Measurements from ENCODE around the gene RBM39.
"Not testable (repeated sequence)": the region's sequence is repeated elsewhere in the genome, so short reads cannot be mapped to it uniquely, and the experiment has no call there.

RBM39 gene

GRCh38 chr20:35724321-35725230 is 17.5 kb downstream of the RBM39 start:
- DNase-seq (ENCODE audit: low read depth) = no peak

GRCh38 chr20:35723652-35724320 is 18.3 kb downstream of the RBM39 start:
- not testable (repeated sequence) for DNase-seq (ENCODE audit: low read depth)

GRCh38 chr20:35723275-35723639 is 18.8 kb downstream of the RBM39 start:
- not testable (repeated sequence) for DNase-seq (ENCODE audit: low read depth)

DNA sequence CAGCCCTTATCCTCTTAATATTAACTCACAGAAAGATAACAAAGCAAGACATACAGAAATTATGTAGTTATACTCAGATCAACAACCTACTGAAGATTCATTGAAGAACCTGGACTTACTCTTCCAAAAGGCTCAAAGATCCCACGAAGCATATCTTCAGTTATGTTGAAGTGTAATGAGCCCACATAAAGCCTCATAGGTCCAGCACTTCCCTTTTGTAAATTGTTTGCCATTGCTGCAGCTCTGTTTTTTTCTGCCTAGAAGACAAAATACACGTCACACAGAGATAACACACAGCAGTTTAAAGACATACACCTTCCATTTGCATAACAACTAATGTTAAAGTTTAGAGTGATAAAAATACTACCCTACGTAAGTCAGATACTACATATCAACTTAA is 20.4 kb downstream of the RBM39 start:
- DNase-seq (ENCODE audit: low read depth) = no peak

- DNase-seq (ENCODE audit: low read depth) = no peak
Observed at GRCh38 chr20:35721219-35721618, 20.8 kb downstream of the RBM39 start.

DNA sequence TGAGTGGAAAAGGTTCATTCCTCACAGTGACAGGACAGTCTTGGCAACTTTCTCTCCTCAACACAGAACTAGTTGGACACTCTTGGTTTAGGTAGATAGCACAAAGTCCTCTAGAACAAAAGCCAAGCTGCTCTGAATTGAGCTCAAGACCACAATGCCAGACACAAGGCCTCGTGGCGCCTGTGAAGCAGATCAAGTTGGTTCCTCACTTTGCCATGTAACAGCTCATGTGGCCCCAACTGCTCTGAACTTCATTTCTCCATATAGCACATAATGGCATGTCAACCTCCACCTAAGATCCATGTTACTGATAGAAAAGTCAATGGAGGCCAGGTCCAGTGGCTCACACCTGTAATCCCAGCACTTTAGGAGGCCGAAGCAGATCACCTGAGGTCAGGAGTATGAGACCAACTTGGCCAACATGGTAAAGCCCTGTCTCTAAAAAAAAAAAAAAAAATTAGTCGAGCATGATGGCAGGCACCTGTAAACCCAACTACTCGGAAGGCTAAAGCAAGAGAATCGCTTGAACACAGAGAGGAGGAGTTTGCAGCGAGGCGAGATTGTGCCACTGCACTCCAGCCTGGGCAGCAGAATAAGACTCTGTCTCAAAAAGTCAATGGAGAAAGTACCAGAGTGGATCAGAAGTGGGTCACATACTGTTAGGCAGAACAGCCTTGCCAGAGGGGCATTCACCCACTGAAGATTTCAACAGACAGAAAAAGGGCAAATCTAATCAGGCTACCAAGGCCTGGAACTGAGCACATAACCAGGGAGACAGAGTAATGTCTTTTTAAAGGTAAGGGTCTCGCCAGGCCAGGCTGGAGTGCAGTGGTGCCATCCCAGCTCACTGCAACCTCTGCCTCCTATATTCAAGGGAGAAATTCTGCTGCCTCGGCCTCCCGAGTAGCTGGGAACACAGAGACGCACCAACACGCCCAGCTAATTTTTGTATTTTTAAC is 21.6 kb downstream of the RBM39 start:
- DNase-seq (ENCODE audit: low read depth) = no peak

DNA sequence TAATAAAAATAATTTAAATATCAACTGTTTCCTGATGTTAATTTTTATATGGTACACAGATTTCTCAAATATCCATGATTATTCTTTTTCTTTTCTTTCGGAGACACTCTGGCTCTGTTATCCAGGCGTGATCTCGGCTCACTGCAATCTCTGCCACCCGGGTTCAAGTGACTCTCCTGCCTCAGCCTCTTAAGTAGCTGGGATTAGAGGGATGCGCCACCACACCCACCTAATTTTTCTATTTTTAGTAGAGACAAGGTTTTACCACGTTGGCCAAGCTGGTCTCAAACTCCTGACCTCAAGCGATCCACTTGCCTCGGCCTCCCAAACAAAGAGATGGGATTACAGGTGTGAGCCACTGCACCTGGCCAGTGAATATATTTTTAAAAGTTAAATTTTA is 22.3 kb downstream of the RBM39 start:
- no peak for DNase-seq (ENCODE audit: low read depth)

GRCh38 chr20:35718972-35719635 is 23.0 kb downstream of the RBM39 start:
- no peak for DNase-seq (ENCODE audit: low read depth)

DNA sequence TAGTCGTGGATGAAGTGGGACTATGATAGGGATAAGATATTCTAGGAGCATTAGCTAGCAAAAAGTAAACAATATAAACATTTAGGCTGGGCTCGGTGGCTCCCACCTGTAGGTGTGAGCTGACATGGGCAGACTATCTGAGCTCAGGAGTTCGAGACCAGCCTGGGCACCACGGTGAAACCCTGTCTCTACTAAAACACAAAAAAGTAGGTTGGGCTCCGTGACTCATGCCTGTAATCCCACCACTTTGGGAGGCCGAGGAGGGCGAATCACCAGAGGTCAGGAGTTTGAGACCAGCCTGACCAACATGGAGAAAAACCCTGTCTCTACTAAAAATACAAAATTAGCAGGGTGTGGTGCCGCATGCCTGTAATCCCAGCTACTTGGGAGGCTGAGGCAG is 23.7 kb downstream of the RBM39 start:
- not testable (repeated sequence) for DNase-seq (ENCODE audit: low read depth)

GRCh38 chr20:35716330-35716729 is 25.7 kb downstream of the RBM39 start:
- DNase-seq (ENCODE audit: low read depth) = no peak

DNA sequence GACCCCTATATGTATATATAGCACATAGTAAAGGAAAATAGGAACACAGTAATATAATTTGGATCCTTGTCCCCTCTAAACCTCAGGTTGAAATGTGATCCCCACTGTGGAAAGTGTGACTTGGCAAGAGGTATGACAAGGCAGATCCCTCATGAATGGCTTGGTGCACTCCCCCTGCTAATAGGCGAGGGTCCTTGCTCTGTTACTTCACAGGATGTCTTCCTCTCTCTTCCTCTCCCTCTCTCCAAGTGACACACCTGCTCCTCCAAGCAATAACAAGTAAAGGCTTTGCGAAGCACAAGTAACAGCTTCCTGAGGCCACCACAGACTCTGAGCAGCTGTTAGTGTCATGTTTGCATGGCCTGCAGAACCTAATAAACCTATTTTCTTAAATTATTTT is 26.4 kb downstream of the RBM39 start:
- no peak for DNase-seq (ENCODE audit: low read depth)

DNA sequence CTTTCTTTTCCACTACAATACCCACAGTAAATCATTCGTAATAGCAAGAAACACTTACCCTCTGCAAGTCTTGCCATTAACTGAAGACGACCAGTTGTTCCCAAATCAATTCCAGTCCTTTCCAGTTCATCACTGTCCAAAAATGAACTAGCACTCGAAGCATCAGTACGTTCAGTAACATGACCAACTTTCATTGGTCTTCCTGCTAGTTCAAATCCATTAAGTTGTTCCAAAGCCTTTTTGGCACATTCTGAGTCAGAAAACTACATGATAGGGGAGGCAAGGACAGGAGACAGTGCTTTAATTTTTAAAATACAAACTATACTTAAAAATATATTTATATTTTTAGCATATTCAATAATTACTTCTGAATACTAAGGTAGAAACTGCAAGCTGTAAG is 27.9 kb downstream of the RBM39 start:
- no peak for DNase-seq (ENCODE audit: low read depth)

DNA sequence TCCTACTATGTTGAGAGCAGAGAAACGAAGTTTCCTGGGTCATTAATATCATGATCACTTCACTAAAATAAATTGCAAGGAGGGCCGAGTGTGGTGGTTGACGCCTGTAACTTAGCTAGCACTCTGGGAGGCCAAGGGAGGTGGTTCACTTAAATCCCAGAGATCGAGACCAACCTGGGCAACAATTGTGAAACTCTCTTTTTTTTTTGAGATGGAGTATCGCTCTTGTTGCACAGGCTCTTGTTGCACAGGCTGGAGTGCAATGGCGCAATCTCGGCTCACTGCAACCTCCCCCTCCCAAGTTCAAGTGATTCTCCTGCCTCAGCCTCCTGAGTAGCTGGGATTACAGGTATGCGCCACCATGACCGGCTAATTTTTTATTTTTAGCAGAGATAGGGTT is 28.9 kb downstream of the RBM39 start:
- DNase-seq (ENCODE audit: low read depth) = not testable (repeated sequence)

- DNase-seq (ENCODE audit: low read depth) = no peak
Observed at GRCh38 chr20:35711588-35712209, 30.4 kb downstream of the RBM39 start.

DNA sequence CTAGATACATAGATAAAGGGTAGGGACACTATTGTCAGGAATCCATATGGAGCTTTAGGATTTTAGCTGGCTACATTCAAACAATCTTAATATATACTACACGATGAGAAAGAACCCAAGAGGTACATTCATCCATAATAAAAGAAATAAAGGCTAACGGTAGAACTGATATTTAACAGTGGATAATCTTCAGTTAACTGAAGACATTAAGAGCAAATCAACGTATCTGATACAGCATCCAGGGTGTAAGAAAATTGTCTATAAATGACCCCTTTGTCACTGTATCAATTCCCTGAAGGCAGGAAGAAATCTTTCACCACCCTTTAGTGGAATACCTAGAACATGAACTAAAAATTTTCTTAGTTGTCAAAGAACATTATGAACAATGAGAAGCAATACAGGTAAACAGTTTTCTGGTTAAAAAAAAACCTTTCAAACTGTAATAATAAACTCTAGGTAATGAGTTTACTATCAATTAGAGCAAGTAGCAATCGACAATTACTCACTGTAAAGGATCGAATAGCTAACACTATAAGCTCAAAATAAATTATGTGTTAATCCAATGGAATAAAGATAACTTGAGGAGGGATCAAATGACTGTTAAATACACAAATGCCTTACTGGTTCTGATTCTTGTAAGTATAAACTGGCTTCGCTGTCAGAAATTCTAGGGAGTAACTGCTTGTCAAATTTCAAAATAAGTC is 31.0 kb downstream of the RBM39 start:
- DNase-seq (ENCODE audit: low read depth) = no peak

GRCh38 chr20:35710039-35710438 is 32.0 kb downstream of the RBM39 start:
- no peak for DNase-seq (ENCODE audit: low read depth)

DNA sequence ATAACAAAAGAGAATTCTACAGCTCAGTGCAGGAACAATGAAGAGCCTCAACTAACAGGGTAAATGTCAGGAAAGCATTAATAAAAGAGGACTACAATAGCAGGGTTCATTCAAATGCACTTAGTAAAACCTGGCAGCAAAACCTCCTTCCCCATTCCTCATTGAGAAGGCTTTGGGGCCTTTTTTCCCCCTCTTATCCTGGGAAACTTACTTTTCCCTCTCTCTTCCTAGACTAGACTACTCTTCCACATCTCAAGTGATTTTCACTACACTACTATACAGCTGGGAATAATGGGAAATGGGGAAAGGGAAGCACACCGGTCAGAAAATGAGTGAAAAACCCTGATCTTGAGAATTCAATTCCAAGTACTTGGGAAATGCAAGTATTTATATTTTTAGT is 32.8 kb downstream of the RBM39 start:
- DNase-seq (ENCODE audit: low read depth) = no peak

DNA sequence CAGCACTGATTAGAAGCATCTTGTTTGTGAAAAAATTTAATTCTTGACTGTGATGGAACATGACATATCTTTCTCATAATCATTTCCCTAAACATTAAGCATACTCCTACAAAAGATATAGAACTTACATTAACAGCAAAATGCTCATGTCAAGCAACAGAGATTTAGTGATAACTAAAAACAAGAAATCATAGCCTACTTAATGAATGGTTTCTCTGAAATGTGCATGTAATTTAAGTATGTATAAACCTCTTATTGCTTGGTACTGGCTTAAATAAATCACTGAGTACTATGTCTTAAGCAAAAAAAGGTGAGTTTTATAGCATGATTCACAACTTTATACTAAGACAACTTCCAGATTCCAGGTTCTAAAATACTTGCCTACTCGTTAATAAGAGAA is 33.6 kb downstream of the RBM39 start:
- no peak for DNase-seq (ENCODE audit: low read depth)

- not testable (repeated sequence) for DNase-seq (ENCODE audit: low read depth)
Observed at GRCh38 chr20:35706591-35707529, 35.2 kb downstream of the RBM39 start.

GRCh38 chr20:35705894-35706293 is 36.2 kb downstream of the RBM39 start:
- DNase-seq (ENCODE audit: low read depth) = not testable (repeated sequence)
